ENCODE measurements around the gene TEX29. TPM values are rescaled to one million over a fixed set of nuclear protein-coding genes. Genes with fewer than 3 reads are reported as not detected.

Gene TEX29
- total RNA-seq, 2 donors from 2014 or later, result 0.59 to 0.67 TPM

DNA sequence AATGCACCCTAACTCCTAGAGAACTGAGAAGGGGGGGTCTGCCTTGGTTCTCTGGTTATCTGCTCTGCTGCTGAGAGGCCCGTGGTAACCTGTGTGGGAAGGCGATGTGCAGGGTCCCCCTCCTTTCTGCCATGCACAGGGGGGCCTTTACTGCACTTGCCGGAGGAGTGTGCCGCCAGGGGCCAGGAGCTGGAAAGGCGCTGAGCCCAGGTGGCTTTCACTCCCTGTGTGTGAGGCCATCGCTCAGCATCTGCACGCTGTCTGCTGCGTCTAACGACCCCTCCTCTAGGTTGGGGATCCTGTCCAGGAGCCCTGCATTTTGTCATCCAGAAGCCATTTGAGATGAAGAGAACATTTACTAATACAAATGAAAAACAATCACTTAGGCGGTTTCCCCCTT, 37.0 kb upstream of the TEX29 start:
- Mint-ChIP-seq H3K27me3 (no peaks in the 10 kb centered on the region), H3K9me3 (no peaks in the 10 kb centered on the region), H3K27ac (no peak overlapping the region), H3K4me1 (ENCODE audit: low read depth in 2 of 2) (peaks cover 0 to 3% of the 10 kb centered on the region in 2 donors), H3K36me3 (peaks cover 16% of the 10 kb centered on the region), H3K4me3 (no peak overlapping the region)
- no peak for DNase-seq (ENCODE audit: low spot score)
- no peak for ATAC-seq

DNA sequence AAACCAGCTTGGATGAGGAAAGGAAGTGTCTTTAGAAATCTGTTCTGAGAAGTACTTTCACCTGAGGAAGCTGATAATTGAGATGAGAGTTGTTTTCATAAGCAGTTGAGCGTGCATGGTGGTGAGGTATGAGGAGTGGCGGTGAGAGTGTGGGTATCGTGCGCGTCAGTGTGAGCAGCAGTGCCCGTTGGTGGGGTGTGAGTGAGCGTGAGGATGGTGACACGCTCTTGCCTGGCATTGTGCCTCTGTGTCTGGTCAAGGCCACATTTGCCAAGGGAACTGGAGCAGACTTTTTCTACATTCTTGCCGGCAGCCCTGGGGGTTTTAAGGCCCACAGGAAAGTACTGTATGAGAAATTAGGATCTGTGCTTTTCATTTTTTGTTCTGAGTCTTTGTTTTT, 36.5 kb upstream of the TEX29 start:
- no peak for ATAC-seq
- Mint-ChIP-seq H3K36me3 (peaks cover 11% of the 10 kb centered on the region), H3K4me3 (no peak overlapping the region), H3K27ac (no peak overlapping the region), H3K9me3 (no peaks in the 10 kb centered on the region), H3K27me3 (no peaks in the 10 kb centered on the region), H3K4me1 (ENCODE audit: low read depth in 2 of 2) (peaks cover 0 to 3% of the 10 kb centered on the region in 2 donors)
- no peak for DNase-seq (ENCODE audit: low spot score)

DNA sequence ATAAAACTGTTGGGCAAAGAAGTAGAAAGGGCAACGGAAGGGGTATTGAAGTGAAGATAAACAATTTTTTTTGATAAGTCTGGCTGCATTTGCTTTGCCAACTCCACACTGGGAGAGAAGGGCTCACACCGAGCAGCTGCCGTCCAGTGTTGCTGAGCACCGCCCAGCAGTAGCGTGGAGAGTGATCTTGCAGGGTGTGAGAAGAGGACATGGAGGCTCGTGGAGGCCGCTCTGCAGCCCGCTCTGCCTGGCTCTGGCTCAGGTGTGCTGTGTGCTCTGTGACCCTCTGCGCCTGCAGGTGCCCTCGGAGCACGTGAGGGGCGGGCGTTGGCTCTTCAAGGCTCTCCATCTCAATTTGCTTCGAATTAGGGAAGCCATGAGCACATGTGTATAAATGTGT, 35.9 kb upstream of the TEX29 start:
- ATAC-seq (no peak), DNase-seq (ENCODE audit: low spot score) (no peak)
- Mint-ChIP-seq H3K36me3 (peaks cover 13% of the 10 kb centered on the region), H3K27ac (no peak overlapping the region), H3K9me3 (no peaks in the 10 kb centered on the region), H3K4me1 (ENCODE audit: low read depth in 2 of 2) (peaks cover 0 to 3% of the 10 kb centered on the region in 2 donors), H3K27me3 (no peaks in the 10 kb centered on the region), H3K4me3 (no peak overlapping the region)

DNA sequence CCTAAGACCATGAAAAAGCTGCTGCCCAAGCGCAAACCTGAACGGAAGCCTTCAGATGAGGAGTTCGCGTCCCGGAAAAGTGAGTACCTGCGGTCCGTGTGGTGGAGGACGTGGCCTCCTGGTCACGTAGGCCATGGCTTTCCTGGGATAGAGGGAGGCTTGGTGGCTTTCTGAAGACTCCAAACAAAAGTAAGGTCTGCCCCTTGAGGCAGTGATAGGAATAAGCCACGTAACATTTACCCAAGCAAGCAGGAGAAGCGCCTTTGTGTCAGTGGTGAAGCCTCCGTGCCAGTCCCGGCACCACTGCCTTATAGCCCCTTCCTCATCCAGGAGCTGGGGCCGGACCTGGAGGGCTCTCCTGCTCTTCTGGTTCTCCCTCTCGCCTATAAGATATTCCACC, 34.3 kb upstream of the TEX29 start:
- no peaks in the 10 kb centered on the region for H3K27me3 Mint-ChIP-seq
- DNase-seq (ENCODE audit: low spot score) (no peak), ATAC-seq (no peak)
- H3K4me3 Mint-ChIP-seq, result no peak overlapping the region
- peaks cover 15% of the 10 kb centered on the region for H3K36me3 Mint-ChIP-seq
- peaks cover 0 to 3% of the 10 kb centered on the region in 2 donors for H3K4me1 Mint-ChIP-seq (ENCODE audit: low read depth in 2 of 2)
- no peak overlapping the region for H3K27ac Mint-ChIP-seq
- no peaks in the 10 kb centered on the region for H3K9me3 Mint-ChIP-seq

DNA sequence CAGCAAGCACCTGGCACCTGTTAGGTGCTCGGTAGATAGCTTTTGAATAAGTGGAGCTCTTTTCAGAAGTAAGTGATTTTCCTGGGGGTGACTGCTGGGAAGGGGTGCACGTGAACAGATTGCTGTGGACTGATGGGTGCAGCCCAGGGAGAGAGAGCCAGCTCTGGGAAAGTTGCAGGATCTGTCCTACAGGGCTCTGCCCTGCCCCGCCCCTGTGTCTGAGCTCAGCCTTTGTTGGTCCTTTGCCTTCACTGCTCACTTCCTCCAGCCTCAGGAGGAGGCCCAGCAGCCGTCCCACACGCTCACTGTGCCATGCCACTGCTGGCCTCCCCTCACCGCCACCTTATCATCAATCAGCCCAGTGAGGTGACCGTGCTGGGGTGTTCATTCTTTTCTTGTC, 33.7 kb upstream of the TEX29 start:
- no peak overlapping the region for H3K4me3 Mint-ChIP-seq
- H3K27ac Mint-ChIP-seq, result no peak overlapping the region
- ATAC-seq (no peak), DNase-seq (ENCODE audit: low spot score) (no peak)
- H3K9me3 Mint-ChIP-seq, result no peaks in the 10 kb centered on the region
- peaks cover 16% of the 10 kb centered on the region for H3K36me3 Mint-ChIP-seq
- no peaks in the 10 kb centered on the region for H3K27me3 Mint-ChIP-seq
- H3K4me1 Mint-ChIP-seq (ENCODE audit: low read depth in 2 of 2), result peaks cover 0 to 3% of the 10 kb centered on the region in 2 donors

DNA sequence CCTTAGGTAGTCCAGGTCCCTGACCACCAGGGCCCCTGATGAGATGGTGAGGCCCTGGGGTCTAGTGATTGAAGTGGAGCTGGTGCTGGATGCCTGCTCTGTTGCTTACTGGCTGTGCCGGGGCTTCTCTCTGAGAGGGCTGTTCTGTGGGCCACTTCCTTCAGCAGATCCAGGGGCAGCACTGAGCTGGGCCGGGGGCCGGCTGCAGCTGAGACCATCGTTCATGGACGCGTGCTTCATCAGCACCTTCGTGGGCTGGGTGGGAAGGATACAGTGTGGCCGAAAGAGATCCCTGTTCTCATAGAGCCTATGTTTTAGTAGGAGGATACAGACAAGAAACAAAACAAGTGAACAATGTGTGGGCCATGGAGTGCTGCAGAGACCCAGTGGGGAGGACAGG, 33.2 kb upstream of the TEX29 start:
- Mint-ChIP-seq H3K36me3 (peaks cover 20% of the 10 kb centered on the region), H3K27ac (no peak overlapping the region), H3K9me3 (no peaks in the 10 kb centered on the region), H3K4me1 (ENCODE audit: low read depth in 2 of 2) (peaks cover 0 to 3% of the 10 kb centered on the region in 2 donors), H3K4me3 (no peak overlapping the region), H3K27me3 (no peaks in the 10 kb centered on the region)
- no peak for ATAC-seq
- no peak for DNase-seq (ENCODE audit: low spot score)

DNA sequence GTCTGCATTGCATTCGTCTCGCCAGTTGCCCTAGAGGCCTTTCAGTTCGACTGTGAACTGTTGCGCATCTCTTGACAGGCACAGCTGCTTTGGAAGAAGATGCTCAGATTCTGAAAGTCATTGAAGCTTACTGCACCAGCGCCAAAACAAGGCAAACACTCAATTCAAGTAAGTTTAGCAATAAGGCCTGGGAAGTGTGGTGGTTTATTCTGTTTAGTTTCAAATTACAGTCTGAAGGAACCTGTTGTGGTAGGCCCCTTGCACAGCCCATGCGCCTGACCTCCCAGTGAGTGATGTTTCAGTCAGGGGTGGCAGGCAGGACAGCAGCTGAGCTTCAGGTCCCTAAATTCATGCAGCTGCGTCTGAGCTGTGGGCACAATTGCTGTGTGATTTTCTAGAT, 32.2 kb upstream of the TEX29 start:
- Mint-ChIP-seq H3K27ac (no peak overlapping the region), H3K9me3 (no peaks in the 10 kb centered on the region), H3K4me3 (no peak overlapping the region), H3K4me1 (ENCODE audit: low read depth in 2 of 2) (peaks cover 0 to 3% of the 10 kb centered on the region in 2 donors), H3K27me3 (no peaks in the 10 kb centered on the region), H3K36me3 (peaks cover 26% of the 10 kb centered on the region)
- DNase-seq (ENCODE audit: low spot score), result no peak
- no peak for ATAC-seq

DNA sequence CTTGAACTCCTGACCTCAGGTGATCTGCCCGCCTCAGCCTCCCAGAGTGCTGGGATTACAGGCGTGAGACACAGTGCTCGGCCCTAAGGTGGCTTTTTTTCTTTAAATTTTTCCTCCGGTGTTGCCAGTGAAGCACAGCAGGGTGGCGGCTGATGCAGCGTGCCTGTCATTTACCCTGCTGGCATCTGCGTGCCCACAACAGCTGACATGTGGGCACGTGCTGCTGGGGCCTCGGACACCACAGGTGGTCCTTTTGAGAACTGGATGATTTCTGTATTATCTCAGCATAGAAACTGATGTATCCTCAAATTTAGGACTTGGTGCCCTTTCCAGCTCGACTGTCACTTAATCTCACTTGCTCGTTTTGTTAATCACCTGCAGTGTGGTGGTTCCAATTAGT, 31.2 kb upstream of the TEX29 start:
- no peaks in the 10 kb centered on the region for H3K9me3 Mint-ChIP-seq
- ATAC-seq (no peak), DNase-seq (ENCODE audit: low spot score) (no peak)
- H3K4me3 Mint-ChIP-seq, result no peak overlapping the region
- H3K27me3 Mint-ChIP-seq, result no peaks in the 10 kb centered on the region
- no peaks in the 10 kb centered on the region for H3K4me1 Mint-ChIP-seq (ENCODE audit: low read depth in 2 of 2)
- no peak overlapping the region for H3K27ac Mint-ChIP-seq
- H3K36me3 Mint-ChIP-seq, result peaks cover 19% of the 10 kb centered on the region

DNA sequence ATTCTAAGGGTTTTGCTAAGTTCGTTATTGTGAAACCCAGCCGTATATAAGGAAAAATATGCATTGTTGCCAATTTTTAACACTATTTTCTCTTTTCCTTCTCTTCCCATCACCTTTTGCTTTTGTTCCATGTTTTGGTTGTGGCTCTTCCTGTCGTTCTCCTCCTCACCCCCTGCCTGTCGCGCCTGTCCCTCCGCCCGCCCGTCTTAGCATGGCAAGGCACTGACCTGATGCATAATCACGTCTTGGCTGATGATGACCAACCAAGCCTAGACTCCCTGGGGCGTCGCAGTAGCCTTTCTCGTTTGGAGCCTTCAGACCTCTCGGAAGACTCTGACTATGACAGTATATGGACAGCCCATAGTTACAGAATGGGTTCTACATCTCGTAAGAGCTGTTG, 28.5 kb upstream of the TEX29 start:
- Mint-ChIP-seq H3K36me3 (peaks cover 15% of the 10 kb centered on the region), H3K9me3 (no peaks in the 10 kb centered on the region), H3K4me3 (no peak overlapping the region), H3K27me3 (no peaks in the 10 kb centered on the region), H3K27ac (no peak overlapping the region), H3K4me1 (ENCODE audit: low read depth in 2 of 2) (peaks cover 9 to 19% of the 10 kb centered on the region in 2 donors)
- no peak for ATAC-seq
- DNase-seq (ENCODE audit: low spot score), result no peak

DNA sequence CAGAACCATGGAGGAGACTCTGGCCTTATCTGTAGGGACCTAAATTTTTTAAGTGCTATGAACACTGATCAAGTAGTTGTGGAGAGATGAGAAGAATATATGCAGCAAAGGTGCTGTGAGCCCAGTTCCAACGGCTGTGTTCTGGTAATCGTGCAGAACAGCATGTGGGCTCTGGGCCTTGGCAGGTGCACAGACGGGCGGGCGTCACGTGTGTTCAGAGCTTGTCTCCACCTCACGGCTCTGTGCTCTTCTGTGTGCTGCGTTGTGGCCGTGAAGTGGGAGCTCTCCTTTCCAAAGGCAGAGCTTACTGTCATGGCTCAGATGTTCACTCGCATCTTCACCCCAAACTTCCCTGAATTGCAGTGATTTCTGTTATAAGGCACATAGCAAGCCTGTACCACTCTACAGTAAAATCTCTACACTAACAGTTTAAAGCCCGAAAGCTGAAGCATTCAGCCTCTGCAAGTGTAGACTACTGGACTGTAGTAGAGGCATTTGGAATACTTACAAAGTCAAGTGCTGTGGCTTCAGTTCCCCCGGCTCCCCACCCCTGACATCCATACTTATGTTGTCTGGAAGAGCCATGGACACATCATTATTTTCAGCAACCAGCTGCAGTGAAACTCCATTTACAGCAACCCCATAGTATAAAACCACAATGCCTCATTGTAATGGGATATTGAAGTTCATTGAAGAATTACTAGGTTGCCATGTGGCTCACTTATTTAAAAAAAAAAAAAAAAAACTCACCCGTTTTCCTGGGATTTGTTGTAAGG, 27.5 kb upstream of the TEX29 start:
- Mint-ChIP-seq H3K4me3 (no peak overlapping the region), H3K9me3 (no peaks in the 10 kb centered on the region), H3K36me3 (peaks cover 15% of the 10 kb centered on the region), H3K27me3 (no peaks in the 10 kb centered on the region), H3K4me1 (ENCODE audit: low read depth in 2 of 2) (peaks cover 9 to 19% of the 10 kb centered on the region in 2 donors), H3K27ac (no peak overlapping the region)
- DNase-seq (ENCODE audit: low spot score) (no peak), ATAC-seq (no peak)

DNA sequence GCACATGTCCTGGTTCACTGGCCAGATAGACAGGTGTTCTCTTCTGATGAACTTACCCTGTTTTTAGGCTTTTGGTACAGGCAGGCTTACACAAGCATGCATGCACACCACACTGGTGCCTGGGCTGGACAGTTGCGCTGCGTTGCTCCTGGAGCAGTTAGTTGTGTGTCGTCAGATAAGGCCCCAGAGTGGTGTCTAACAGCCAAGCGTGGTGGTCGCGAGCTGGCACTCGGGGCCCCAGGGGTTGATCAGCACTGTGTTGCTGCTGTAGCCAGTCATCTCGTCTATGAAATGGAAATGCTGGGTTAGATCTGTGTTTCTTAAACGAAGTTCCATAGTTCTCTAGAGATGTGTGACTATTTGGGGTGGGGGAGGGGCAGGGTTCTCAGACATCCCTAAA, 24.6 kb upstream of the TEX29 start:
- Mint-ChIP-seq H3K4me3 (no peak overlapping the region), H3K27ac (no peak overlapping the region), H3K4me1 (ENCODE audit: low read depth in 2 of 2) (peaks cover 9 to 19% of the 10 kb centered on the region in 2 donors), H3K27me3 (no peaks in the 10 kb centered on the region), H3K36me3 (peaks cover 11% of the 10 kb centered on the region), H3K9me3 (no peaks in the 10 kb centered on the region)
- no peak for DNase-seq (ENCODE audit: low spot score)
- ATAC-seq, result no peak

DNA sequence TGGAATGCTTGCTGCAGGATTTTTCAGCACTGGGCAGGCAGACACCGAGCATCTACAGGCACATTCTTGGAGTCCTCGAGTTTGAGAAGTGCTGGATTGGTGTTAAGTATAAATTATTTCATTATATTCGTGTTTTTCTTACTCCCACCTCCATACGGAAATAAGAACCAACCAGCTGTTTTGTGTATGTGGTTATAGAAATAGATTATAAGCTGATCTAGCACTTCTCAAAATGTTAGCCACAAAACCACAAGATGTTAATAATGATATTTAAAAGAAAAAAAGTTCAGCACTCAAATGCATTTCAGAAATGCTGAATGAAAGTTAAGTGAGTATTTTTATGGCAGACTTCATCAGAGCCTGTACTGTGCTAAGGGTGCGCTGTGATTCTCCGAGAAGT, 24.0 kb upstream of the TEX29 start:
- ATAC-seq, result no peak
- no peak overlapping the region for H3K27ac Mint-ChIP-seq

DNA sequence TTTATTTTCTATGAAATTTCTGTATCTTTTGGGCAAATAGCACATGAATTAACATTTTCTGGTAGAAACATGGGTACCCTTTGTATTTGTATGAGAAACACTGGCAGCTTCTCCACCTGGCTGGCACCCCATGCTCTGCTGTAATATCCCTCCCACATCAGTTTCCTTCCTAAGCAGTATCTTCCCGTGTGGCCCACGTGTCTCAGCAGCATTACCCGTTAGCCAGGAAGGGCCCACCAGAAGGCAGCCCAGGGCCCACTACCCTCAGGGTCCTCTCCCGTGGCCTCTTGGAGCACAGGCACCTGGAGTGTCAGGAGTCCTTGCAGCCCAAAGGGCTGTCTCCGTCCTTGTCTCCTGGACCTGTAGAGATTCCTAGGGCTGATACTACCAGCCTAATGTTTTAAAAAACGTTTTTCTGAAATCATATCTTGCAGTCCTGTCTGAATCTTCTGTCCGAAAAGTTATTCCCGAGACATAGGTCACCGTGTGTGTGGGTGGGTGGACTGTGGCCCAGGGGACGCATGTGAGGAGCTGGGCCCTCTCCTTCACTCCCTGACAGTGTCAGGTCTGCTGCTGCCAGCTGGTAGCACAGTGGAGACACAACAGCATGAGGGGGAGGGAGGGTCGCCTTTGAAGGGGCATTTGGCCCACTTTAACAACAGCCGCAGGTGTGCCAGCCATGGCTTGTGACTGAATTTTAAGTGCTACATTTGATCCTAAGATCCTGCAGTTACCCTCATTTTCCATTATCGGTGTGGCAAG, 22.0 kb upstream of the TEX29 start:
- Mint-ChIP-seq H3K36me3 (peaks cover 7% of the 10 kb centered on the region), H3K27me3 (no peaks in the 10 kb centered on the region), H3K9me3 (no peaks in the 10 kb centered on the region), H3K4me3 (no peak overlapping the region), H3K4me1 (ENCODE audit: low read depth in 2 of 2) (peaks cover 13 to 23% of the 10 kb centered on the region in 2 donors), H3K27ac (no peak overlapping the region)
- DNase-seq (ENCODE audit: low spot score), result no peak
- ATAC-seq, result no peak

More for the DNA sequence above, 24.0 kb upstream of the TEX29 start:
- Mint-ChIP-seq H3K36me3 (peaks cover 11% of the 10 kb centered on the region), H3K27me3 (no peaks in the 10 kb centered on the region), H3K9me3 (no peaks in the 10 kb centered on the region), H3K4me1 (ENCODE audit: low read depth in 2 of 2) (peaks cover 9 to 19% of the 10 kb centered on the region in 2 donors), H3K4me3 (no peak overlapping the region)
- DNase-seq (ENCODE audit: low spot score), result no peak

DNA sequence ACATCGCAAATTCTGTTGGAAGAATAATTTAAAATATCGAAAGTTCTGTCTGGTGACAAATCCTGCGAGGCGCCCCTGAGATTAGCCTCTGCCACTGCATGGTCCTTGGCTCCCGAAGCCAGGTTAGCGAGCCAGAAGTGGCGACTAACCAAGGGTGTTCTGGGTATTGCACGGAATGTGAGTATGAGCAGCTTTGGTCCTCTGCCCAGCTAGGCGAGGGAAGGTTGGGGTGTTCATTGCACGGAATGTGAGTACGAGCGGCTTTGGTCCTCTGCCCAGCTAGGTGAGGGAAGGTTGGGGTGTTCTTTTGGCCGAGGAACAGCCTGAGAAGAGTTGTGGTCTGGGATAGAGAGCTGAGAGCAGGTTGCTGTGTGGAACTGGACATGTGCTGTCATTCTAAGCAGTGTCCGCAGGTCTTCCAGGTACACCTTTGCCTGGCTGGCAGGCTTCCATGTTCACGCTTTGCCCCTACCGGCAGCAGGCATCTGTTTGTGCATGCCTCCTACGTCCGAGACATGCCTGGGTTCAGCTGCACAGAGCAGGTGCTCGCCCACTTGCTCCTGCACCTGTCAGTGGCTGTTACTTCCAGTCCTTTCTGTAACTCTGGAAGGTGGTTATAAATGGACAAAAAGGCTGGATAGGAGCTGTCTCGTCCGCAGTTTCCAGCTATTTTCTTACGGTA, 18.3 kb upstream of the TEX29 start:
- Mint-ChIP-seq H3K4me3 (no peak overlapping the region), H3K27me3 (no peaks in the 10 kb centered on the region), H3K9me3 (no peaks in the 10 kb centered on the region), H3K36me3 (peaks cover 29% of the 10 kb centered on the region), H3K4me1 (ENCODE audit: low read depth in 2 of 2) (peaks cover 20 to 24% of the 10 kb centered on the region in 2 donors), H3K27ac (no peak overlapping the region)
- ATAC-seq (no peak), DNase-seq (ENCODE audit: low spot score) (no peak)

Data from natural killer cell treated with Interleukin-12 subunit alpha and Interleukin-12 subunit beta and Interleukin-15 and Interleukin-18, amount 100 ng/mL, for 72 hours (primary cell).